GM23248 (cell line): ENCODE data around the gene SMPD1.

Experiments
- EZH2 ChIP-seq: fragments of 200-600 bp; sonication (generic); IDR thresholded peaks from 2 replicates; pipeline ENCODE4 v1.6.1; 2018; ENCODE audit warnings: antibody characterized with exemption, mild to moderate bottlenecking; ENCODE audit not compliant: insufficient read depth, poor library complexity, severe bottlenecking
- EZH2phosphoT487 ChIP-seq: fragments of 200-600 bp; sonication (generic); IDR thresholded peaks from 2 replicates; pipeline ENCODE4 v1.6.1; 2018; ENCODE audit warnings: antibody characterized with exemption, moderate library complexity, mild to moderate bottlenecking, low read depth; ENCODE audit not compliant: insufficient read depth

GRCh38 chr11:6360183-6360582, 30.1 kb upstream of the SMPD1 start:
- TF ChIP-seq EZH2 (no peak), EZH2phosphoT487 (no peak)
